ENCODE results near the gene BMAL1.

The BMAL1 gene

DNA sequence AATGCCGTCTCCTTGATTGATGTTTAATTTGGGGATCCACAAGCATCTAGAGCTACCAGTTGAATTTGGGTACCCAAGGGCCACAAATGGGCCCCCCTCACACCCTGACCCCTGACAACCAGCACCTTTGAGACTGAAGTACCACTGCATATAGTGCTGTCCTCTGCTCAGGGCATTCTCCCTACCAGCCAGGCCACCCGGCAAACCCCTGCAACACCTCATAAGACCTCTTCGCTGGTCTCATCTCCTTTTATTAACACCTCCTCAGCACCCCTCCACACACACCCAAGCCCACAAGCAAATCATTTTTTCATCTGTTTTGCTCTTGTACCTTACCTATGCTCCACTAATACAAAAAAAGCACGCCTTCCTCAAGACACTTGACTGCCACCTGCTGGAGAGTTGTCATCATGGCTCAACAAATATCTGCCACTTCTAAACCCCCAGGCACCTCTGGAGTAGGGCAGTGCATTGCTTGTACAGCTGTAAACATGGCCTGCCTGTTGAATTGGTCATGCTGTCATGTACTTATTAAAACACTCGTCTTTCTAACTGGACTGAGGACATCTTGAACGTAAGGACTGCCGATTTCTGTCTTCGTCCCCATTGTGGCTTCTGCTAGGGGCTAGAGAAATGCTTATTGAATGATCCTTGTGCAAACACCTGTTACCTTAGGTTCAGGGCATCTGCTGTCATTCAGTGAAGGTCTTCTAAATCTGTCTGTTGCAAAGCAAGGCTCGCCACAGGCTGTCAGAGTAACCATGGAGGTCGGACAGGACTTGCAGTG lies 66.5 kb downstream of the BMAL1 start:
- peak; percentile 80 for DNase-seq (ENCODE audit: low spot score)

DNA sequence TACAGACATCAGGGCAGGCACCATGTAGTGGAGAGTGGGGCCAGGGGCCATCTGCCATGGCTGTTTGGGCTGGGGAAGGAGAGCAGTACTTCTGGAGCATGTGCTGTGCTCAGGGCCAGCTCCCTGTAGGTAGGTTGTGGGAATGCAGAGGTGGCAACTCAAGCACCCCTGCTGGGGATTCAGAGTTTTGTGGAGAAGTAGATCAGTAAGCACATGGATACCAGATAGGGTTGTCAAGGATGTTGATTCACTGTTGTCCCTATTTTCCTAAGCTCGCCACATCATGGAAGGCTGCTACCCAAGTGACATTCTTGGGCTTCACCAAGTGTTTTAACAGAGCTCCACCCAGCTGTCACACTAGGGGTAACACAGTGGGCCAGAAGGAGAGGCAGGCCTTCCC lies 67.2 kb downstream of the BMAL1 start:
- DNase-seq (ENCODE audit: low spot score) = no peak

DNA sequence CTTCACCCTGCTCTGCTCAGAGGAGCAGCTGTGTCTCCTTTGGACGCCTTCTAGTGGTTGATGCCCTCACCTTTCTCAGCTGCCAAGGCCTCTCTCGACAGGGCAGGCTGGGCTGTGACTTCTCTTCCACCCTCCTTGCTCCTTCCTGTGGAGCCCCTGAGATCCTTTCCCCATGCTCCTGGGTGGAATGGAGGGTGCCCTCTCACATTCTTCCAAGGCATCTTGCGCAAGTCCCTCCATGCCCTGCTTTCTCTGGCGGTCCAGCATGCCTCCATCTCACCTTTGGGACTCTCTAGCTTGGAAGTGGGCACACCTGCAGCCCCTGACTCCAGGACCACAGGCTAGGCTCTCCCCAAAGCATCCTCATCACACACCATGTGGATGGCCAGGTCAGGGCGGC lies 68.9 kb downstream of the BMAL1 start:
- DNase-seq (ENCODE audit: low spot score) = no peak

DNA sequence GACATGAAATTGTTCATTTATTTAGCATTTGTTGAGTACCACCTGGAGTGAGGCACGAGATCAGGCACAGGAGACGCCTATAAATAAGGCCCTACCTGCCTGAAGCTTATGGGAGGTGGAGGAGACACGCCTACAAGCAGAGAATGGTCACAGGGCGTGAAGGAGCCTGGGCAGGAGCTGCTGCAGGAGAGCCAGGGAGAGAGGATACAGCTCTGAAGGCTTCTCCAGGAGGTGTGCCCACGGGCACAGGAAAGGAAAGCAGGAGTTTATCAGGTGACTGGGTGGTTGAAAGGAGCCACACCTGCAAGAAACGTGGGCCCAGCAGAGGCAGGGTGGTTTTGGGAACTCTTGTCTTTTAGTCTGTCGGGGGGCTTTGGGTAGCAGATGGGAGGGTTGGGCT lies 70.3 kb downstream of the BMAL1 start:
- no peak for DNase-seq (ENCODE audit: low spot score)

DNA sequence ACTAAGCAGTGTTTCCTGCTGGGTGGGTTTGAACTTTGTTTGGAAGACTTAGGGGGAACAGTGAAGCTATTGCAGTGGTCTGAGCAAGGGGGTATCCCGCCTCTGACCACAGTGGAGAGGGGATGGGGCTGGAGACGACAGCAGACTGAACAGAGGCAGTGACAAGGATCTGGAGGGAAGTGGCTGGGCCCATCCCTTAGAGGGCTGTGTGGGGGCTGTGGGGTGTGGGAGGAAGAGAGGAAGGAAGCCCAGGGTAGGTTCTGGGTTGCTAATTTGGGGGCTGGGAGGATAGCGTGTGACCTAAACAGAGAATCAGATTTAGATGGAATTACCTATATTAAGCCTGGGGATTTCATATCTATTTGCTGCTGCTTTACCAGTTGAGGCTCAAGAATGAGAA lies 70.7 kb downstream of the BMAL1 start:
- DNase-seq (ENCODE audit: low spot score) = no peak

DNA sequence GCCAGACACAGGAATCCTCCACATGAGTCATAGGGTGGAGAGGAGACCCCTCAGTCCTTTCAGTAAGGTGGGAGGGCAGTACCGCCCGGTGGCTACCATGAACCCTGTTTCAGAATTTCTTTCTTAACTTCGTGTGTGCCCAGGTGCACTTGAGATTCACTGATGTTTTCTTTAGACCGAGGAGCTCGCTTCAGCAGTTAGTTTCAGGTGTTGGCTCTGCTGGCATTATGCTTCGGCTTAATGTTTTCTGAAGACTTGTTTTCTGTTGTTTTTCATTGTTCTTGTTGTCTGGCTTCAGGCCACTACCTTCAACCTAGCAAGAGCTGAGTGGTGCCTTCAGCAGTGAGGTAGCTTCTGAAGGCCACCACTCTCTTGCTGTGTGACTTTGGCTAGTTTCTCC lies 71.5 kb downstream of the BMAL1 start:
- no peak for DNase-seq (ENCODE audit: low spot score)

DNA sequence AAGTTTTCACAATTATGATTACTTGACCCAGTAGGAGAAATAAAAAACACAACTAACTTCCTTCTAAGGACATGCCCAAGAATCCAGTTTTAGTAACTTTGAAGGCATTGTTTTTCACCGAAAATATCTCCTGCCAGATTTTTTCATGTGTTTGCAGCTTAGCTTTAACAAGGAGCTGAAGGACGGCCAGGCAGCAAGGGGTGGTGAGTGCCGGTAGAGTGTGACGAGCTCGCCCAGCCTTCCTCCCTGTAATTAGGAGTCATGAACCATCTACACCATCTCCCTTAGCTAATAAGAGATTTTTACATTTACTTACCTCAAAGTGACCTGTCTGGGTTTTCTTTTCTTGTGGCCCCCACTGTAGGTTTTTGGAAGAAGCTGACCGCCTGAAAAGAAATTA lies 72.0 kb downstream of the BMAL1 start:
- no peak for DNase-seq (ENCODE audit: low spot score)

DNA sequence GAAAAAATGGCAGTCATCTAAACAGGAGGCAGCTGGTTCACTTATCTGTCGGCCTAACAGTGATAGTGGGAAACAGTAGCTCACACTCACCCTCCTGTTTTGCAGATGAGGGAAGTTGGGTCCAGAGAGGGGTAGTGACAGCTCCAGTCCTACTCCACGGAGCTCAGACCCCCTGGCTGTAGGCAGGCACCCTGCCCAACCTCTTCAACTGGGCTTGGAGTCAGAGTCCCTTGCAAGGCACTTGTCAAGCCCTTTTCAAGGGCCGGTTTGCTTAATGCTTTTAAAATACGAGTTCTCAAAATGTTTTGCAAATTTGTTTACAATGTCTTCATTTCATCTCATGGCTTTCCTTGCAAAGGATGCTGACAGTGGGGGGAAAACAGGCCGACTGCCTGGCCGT lies 75.1 kb downstream of the BMAL1 start:
- DNase-seq (ENCODE audit: low spot score) = no peak

DNA sequence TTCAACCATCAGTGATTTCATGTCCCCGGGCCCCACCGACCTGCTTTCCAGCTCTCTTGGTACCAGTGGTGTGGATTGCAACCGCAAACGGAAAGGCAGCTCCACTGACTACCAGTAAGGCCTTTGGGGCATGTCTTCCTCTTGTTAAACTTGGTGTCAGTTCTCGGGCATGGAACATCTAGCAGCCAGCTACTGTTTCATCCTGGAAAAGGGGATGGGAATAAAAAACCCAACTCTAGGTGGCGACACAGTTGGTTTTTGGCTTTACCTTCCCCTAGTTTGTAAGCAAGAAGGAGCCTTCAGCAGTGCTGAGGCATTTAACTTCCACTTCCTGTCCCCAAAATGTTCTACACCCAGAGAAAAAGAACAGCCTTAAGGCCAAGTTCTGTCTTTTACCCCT lies 76.7 kb downstream of the BMAL1 start:
- no peak for DNase-seq (ENCODE audit: low spot score)

DNA sequence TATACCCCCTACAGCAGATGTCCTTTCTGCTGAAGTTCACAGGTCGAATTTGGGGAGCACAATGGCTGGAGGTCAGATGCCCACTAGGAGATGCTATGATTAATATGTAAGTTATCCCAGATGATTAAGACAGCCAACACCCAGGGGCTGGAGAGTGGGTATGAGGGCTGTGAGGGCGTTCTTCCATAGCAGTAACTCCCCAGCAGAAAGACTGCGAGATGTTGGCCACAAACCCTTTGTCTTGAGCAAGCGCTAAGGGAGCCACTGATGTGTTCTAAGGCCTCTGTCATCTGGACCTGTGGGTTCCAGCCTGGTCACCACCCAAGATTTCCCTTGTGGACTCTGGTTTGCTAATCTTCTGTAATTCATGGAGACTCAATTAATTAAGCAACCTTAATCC lies 77.6 kb downstream of the BMAL1 start:
- no peak for DNase-seq (ENCODE audit: low spot score)

DNA sequence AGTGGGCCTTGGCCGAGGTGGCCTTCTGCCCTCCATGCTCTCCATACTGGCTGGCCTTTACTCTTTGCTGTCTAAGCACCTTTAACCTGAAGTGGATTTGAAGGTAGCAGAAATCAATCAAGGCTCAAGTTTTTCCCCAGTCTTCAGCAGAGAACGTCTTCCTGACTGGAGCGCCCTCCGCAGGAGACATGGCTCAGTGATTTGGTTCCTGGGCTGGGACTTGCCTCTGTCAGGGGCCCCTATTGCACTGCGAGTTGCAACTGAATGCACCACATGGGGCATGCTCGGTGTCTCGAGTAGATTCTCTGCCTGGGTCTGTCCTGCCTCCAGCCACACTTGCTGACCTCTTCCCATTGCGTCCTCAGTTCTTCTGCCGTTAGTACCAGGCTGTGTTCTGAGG lies 79.6 kb downstream of the BMAL1 start:
- DNase-seq (ENCODE audit: low spot score) = no peak

DNA sequence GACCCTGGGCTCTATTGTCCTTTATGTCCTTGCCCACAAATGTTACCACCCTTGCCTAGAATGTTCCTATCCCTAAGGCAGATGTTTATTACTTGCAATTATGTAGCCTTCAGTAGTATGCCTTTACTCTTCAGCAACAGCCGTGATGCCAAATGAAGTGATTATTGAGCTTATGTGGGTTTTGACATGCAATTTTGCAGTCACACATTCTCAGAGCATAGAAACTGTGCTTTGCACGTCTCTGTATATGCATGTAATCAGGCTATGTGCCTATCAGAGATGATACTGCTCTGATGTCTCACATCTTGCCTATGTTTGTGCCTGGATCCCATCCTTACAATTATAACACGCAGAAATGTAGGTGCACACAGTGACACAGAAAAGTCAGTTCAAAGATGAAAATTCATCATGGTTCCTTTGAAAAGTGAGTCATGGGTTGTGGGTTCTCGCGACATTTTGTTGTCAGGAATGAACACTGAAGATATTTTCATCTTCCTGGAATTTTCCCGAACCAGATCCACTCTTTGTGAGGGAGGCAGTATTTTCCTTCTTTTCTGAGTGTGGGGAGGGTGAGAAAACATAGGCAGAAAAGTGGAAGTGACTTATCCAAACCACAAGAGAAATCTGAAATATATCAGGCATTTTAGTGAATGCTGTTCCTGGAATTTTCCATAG lies 81.1 kb downstream of the BMAL1 start:
- DNase-seq (ENCODE audit: low spot score) = no peak

DNA sequence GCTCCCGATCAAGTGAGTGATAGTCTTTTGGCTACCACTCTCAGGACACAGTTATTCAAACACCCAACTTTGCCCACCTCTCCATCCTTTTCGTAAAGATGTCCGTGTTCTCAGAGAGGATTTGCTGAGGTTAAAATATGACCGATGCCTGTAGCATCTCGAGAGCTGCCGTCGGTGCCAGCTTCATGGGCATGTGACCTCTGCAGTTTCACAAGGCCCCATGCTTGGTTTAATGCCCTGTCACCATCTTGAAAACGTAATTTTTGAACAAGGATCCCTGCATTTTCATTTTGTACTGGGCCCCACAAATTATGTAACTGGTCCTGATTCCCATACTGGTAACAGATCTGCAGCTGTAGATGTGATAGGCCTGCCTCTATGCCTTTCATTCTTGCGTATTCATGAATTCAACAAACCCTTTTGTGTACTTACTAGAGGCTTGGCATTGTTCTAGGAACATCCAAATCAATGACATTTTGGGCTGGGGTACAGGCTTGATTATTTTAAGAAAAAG lies 85.1 kb downstream of the BMAL1 start:
- no peak for DNase-seq (ENCODE audit: low spot score)

DNA sequence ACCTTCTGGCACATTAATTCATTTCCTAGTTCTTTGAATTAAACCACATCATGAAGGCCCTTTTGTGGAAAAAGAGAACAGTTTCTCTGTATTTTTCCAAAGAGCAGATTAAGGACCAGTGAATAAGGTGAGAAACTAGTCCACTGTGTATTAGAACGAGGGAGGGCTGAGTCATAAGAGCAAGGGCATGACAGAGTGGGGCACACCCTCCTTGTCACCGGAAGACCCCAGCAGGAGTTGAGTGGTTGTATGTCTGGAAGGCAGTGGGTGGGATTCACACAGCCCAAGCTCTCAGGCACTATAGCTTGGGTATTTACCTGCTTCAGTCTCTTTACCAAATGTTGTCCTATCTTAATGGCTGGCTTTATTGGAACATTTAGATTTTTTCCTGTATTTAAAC lies 86.8 kb downstream of the BMAL1 start:
- no peak for DNase-seq (ENCODE audit: low spot score)

DNA sequence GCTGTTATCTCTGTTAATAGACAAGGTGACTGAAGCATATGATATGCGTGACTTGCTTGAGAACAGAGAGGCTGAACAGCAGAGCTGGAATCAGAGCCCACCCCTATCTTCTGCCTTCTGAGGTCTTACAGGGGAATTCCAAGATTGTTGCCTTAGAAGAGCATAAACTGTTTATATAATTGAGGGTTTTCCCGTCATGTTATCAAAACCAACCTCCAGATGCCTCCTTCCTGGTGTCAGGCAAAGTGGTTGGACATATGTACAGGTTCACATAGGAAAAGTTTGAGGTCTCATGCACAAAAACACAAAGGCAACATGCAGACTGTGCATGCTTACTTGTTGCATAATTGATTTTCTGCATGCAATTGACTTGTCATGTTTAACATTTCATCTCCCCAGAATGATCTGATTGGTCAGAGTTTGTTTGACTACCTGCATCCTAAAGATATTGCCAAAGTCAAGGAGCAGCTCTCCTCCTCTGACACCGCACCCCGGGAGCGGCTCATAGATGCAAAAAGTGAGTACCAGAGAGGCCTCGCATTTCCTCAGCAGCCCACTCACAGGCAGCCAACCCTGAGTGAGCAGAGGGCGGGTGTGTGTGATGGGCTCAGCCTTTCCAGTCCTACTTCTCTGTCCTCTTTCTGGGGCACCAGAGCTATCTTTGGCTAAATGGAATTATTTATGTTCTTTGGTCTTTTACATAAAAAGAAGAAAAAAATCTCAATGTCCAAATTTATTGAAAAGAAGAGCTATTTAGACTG lies 88.9 kb downstream of the BMAL1 start:
- no peak for DNase-seq (ENCODE audit: low spot score)

DNA sequence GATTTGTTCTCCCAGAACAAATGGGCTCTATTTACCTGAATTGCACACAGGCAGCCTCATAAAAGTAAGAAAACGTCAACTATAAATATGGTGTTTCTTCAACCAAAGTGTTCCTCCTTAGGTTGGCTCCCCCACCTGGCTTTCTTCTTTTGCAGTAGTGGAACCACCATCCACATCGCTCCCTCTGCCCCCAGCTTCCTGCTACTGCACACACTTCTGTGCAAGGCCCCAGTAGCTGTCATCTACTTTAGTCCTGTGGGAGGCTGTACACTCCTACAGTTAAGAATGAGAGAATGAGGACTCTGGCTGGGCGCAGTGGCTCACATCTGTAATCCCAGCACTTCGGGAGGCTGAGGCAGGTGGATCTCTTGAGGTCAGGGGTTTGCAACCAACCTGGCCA lies 89.5 kb downstream of the BMAL1 start:
- no peak for DNase-seq (ENCODE audit: low spot score)

DNA sequence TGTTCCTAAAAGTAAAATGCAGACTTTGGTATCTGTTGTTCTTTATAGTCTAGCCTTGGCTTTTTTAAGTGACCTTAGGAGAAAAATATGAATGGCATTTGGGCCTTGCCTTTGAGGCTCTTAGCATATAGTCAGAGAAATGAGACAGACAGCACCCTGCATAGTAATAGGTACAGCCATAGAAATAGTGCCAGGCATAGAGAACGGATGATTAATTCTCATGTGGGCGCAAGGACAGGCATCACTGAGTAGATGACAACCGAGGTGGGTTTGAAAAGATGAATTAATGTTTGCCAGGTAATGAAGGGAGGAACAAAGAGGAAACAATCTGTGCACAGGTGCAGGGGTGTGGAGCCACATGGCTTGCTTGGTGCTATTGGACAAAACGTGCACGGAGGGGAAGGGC lies 90.5 kb downstream of the BMAL1 start:
- DNase-seq (ENCODE audit: low spot score) = no peak

DNA sequence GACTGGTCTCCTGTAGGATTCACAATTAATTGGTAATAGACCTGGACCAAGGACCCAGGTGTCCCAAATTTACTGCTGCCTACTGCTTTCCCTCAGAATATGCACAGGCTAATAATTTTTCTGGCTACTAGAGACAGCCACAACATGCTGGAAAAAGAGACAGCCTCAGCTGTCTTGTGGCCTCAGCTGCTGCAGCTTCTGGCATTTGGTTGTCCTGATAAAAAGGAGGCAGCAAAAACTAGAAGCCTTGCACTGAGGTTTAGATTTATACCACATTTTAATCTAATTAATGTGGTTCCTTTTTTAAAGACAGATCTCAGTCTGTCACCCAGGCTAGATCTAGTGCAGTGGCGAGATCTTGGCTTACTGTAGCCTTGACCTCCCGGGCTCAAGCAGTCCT lies 95.6 kb downstream of the BMAL1 start:
- DNase-seq (ENCODE audit: low spot score) = no peak

DNA sequence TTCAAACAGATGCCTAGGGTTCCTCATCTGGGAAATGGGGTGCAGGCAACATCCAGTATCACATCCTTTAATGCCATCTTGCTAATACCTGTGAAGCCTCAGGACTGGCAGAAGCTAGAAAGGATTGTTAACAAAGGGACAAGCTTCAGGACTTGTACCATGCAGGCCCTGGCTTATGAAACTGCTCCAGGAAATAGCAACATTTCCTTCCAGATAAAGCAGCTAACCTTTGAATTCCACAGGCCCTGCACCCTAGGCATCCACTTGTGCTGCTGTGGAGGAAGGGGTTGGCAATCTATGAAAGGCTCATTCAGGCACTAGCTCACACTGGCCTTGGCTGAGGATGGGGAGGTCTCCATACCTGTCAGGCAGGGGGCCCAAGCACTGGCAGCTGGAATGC lies 98.2 kb downstream of the BMAL1 start:
- DNase-seq (ENCODE audit: low spot score) = no peak

DNA sequence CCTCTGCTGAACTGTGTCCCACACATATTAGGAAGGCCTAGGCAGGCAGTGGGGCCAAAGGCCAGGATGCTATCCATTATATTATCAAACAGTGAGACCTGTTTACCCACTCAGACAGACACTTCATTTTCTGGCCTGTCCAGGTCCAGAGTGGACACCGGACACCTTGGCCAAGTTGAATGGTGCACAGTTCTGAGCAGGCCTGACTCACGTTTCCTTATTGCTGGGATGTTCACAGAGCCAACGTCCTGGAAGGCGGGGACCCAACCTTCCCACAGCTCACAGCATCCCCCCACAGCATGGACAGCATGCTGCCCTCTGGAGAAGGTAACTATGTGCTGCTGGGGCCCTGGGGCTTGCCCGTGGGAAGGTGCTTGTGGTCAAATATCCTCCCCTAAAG lies 98.8 kb downstream of the BMAL1 start:
- no peak for DNase-seq (ENCODE audit: low spot score)

DNA sequence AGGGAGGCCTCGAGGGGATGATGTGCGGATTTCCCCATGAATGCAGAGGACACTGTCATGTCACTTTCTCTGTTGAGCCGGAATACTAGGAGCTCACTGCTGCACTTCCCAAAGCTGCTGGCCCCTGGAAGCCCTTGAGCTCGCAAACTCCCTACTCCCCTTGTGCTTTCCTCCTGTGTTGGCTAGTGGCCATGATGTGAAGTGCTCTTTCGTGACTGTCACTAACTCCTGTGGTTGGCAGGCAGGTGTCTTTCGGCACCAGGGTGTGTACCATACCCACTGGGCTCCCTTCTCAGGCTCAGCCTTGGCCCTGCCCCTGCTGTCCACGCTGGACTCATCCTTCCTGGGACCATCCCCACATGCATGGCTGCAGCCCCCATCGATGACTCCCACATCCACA lies 99.2 kb downstream of the BMAL1 start:
- no peak for DNase-seq (ENCODE audit: low spot score)

DNA sequence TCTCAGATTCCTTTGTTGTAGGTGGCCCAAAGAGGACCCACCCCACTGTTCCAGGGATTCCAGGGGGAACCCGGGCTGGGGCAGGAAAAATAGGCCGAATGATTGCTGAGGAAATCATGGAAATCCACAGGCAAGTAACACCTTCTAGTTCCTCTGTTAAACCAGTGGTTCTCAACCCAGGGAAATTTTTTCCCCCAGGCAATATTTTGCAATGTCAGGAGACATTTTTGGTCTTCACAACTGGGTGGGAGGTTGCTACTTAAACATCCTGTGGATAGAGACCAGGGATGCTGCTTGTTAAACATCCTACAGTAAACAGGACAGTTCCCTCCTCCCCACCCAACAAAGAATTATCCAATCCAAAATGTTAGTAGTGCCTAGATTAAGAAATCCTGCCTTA lies 100.7 kb downstream of the BMAL1 start:
- no peak for DNase-seq (ENCODE audit: low spot score)

DNA sequence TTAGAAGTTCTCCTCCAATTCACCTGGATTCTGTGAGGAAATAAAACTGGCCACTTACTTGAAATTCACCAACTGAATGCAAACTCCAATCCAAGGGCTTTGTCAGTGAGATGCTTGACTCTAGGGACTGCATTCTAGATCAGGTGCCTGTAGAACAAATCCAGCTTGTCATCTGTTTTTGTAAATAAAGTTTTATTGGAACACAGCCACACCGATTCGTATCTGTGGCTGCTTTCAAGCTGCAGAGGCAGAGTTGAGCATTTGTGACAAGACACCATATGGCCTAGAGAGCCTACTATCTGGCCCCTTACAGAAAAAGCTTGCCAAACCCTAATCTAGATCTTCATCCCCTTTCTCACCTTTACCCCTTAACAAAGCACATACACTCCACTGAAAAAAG lies 103.1 kb downstream of the BMAL1 start:
- DNase-seq (ENCODE audit: low spot score) = no peak
